HT1080 (cell line): ENCODE results near the gene EIF3B. TPM values are rescaled to one million over a fixed set of nuclear protein-coding genes. Genes with fewer than 3 reads are reported as not detected.

ENCODE experiments used
- small RNA-seq: library from RNA; depleted of rRNA; stranded (forward); fragments of <200 nt; gene quantifications from one replicate; pipeline ENCODE3, GENCODE V24; 2014
- total RNA-seq: library from RNA; depleted of rRNA; stranded (reverse); fragments of >200 nt; shearing (Covaris generic); gene quantifications from 2 replicates; pipeline ENCODE4 v1.2.3, GENCODE V29; 2014; rRNA removed

The EIF3B gene
- total RNA-seq, 1 experiment from 2014 or later: 248 TPM

Small RNA genes lying within 50 kb of the gene (small RNA-seq; reads per million reads assigned to genes)
- gene AC004840.2: not detected

Other genes starting within 250 kb of the EIF3B start
- gene MAD1L1, start 121.9 kb upstream of the EIF3B start, total RNA-seq: 184 and 204 TPM in 2 replicates
- gene MRM2, start 112.6 kb upstream of the EIF3B start, total RNA-seq: 66.0 and 73.2 TPM in 2 replicates
- 58.9 and 90.2 TPM in 2 replicates for gene NUDT1, start 112.6 kb upstream of the EIF3B start, total RNA-seq
- 16.7 and 19.9 TPM in 2 replicates for gene SNX8, start 40.4 kb upstream of the EIF3B start, total RNA-seq
- gene CHST12, start 48.8 kb downstream of the EIF3B start, total RNA-seq: 13.4 and 17.7 TPM in 2 replicates
- not detected in 2 replicates for gene GRIFIN, start 121.6 kb downstream of the EIF3B start, total RNA-seq
- 8.0 and 8.3 TPM in 2 replicates for gene LFNG, start 164.9 kb downstream of the EIF3B start, total RNA-seq
- 51.9 and 56.2 TPM in 2 replicates for gene BRAT1, start 200.7 kb downstream of the EIF3B start, total RNA-seq
- 4.7 and 5.2 TPM in 2 replicates for gene IQCE, start 204.2 kb downstream of the EIF3B start, total RNA-seq